Stimulated activated naive B cell treated with anti-CD40 and anti-IgM and Interleukin-4, amounts not matched to agents 10 μg/mL and 1 μg/mL and 100 μg/mL, for 72 hours (primary cell): ENCODE measurements around the gene FANCL.
"Not testable (repeated sequence)": the region's sequence is repeated elsewhere in the genome, so short reads cannot be mapped to it uniquely, and the experiment has no call there.

Experiments used
- ATAC-seq, 2 donors: fragments of 150-1000 bp; cut with Tn5 transposase; replicated peaks; 2 replicates each; pipeline ENCODE4 v1.10.0; 2021; ENCODE audit warnings: moderate library complexity in 1 of 2
- DNase-seq: peaks from one replicate; pipeline ENCODE4 v3.0.0; 2021
- H3K27ac Mint-ChIP-seq: one replicate; pipeline ENCODE4 v1.8.0; 2022; ENCODE audit warnings: mild to moderate bottlenecking, mixed read lengths
- H3K27me3 Mint-ChIP-seq, 2 donors: one replicate each; pipeline ENCODE4 v1.8.0; 2022; ENCODE audit warnings: mixed read lengths in 2 of 2
- H3K36me3 Mint-ChIP-seq, 2 donors: one replicate each; pipeline ENCODE4 v1.8.0; 2022; ENCODE audit warnings: mixed read lengths in 2 of 2, mild to moderate bottlenecking in 1 of 2
- H3K4me1 Mint-ChIP-seq, 2 donors: one replicate each; pipeline ENCODE4 v1.8.0; 2022; ENCODE audit warnings: mixed read lengths in 2 of 2, mild to moderate bottlenecking in 1 of 2
- H3K4me3 Mint-ChIP-seq, 2 donors: one replicate each; pipeline ENCODE4 v1.8.0; 2022; ENCODE audit warnings: mild to moderate bottlenecking in 2 of 2, mixed read lengths in 2 of 2, moderate library complexity in 1 of 2
- H3K9me3 Mint-ChIP-seq, 2 donors: one replicate each; pipeline ENCODE4 v1.8.0; 2022; ENCODE audit warnings: mixed read lengths in 2 of 2, mild to moderate bottlenecking in 1 of 2

FANCL gene

DNA sequence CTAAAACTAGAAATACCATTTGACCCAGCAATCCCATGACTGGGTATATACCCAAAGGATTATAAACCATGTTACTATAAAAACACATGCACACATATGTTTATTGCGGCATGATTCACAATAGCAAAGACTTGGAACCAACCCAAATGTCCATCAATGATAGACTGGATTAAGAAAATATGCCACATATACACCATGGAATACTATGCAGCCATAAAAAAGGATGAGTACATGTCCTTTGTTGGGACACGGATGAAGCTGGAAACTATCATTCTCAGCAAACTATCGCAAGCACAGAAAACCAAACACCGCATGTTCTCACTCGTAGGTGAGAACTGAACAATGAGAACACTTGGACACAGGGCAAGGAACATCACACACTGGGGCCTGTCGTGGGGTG, 54.1 kb downstream of the FANCL start:
- not testable (repeated sequence) for H3K4me3 Mint-ChIP-seq, ATAC-seq, H3K27ac Mint-ChIP-seq, H3K27me3 Mint-ChIP-seq, DNase-seq, H3K9me3 Mint-ChIP-seq, H3K4me1 Mint-ChIP-seq
- peaks cover 7 to 12% of the 10 kb centered on the region in 2 donors for H3K36me3 Mint-ChIP-seq

GRCh38 chr2:58186501-58186900, 54.6 kb downstream of the FANCL start:
- H3K36me3 Mint-ChIP-seq = peaks cover 7 to 12% of the 10 kb centered on the region in 2 donors
- H3K27me3 Mint-ChIP-seq = no peaks in the 10 kb centered on the region
- DNase-seq (no peak), ATAC-seq (no peak)
- H3K4me3 Mint-ChIP-seq = no peak overlapping the region
- no peak overlapping the region for H3K27ac Mint-ChIP-seq
- no peaks in the 10 kb centered on the region for H3K9me3 Mint-ChIP-seq
- no peaks in the 10 kb centered on the region for H3K4me1 Mint-ChIP-seq

DNA sequence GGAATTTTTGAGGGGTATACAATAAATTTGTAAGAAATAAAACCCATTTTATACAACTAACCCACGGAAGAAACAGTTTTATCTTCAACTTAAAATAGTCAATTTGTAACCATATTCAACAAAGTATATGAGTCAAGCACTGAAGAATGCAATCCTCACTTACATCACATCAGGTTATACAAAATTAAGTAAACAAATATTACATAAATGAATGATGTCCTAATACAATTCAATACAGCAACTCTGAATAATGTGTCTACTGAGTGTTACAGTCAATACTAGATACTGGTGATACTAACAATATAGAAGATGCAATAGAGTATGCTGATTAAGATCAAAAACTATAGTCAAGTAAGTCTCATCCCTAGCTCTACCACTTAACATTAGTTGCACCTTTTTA, 58.6 kb downstream of the FANCL start:
- no peak overlapping the region for H3K27ac Mint-ChIP-seq

DNA sequence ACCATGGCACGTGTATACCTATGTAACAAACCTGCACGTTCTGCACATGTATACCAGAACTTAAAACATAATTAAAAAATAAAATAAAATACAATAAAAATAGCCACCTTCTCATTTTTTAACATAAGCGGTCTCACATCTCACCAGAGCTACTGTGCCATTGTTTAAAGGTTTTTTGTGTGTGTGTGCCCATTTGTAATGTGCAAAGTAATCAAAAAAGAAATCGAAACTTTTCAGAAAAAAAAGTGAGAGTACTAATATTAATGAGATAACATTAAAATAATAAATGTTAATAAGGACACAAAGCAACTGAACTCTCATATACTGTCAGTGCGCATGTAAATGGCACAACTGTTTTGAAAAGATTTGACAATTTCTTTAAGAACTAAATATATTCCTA, 60.5 kb downstream of the FANCL start:
- DNase-seq (no peak), ATAC-seq (no peak)
- no peaks in the 10 kb centered on the region for H3K4me1 Mint-ChIP-seq
- H3K4me3 Mint-ChIP-seq = no peak overlapping the region
- H3K9me3 Mint-ChIP-seq = peaks cover 3 to 5% of the 10 kb centered on the region in 2 donors
- H3K27ac Mint-ChIP-seq = no peak overlapping the region
- peaks cover 22 to 35% of the 10 kb centered on the region in 2 donors for H3K36me3 Mint-ChIP-seq
- H3K27me3 Mint-ChIP-seq = no peaks in the 10 kb centered on the region

More for the DNA sequence above, 58.6 kb downstream of the FANCL start:
- H3K9me3 Mint-ChIP-seq = peaks cover 3 to 5% of the 10 kb centered on the region in 2 donors
- no peaks in the 10 kb centered on the region for H3K4me1 Mint-ChIP-seq
- DNase-seq (no peak), ATAC-seq (no peak)
- peaks cover 22 to 36% of the 10 kb centered on the region in 2 donors for H3K36me3 Mint-ChIP-seq
- H3K27me3 Mint-ChIP-seq = no peaks in the 10 kb centered on the region
- no peak overlapping the region for H3K4me3 Mint-ChIP-seq

- not testable (repeated sequence) for H3K27me3 Mint-ChIP-seq, DNase-seq, ATAC-seq, H3K4me3 Mint-ChIP-seq, H3K9me3 Mint-ChIP-seq, H3K27ac Mint-ChIP-seq, H3K4me1 Mint-ChIP-seq
- peaks cover 24 to 39% of the 10 kb centered on the region in 2 donors for H3K36me3 Mint-ChIP-seq
These were observed 61.0 kb downstream of the FANCL start for GRCh38 chr2:58180175-58180574.

DNA sequence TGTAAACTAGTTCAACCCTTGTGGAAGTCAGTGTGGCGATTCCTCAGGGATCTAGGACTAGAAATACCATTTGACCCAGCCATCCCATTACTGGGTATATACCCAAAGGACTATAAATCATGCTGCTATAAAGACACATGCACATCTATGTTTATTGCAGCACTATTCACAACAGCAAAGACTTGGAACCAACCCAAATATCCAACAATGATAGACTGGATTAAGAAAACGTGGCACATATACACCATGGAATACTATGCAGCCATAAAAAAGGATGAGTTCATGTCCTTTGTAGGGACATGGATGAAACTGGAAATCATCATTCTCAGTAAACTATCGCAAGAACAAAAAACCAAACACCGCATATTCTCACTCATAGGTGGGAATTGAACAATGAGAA, 63.9 kb downstream of the FANCL start:
- not testable (repeated sequence) for H3K27ac Mint-ChIP-seq, ATAC-seq, H3K27me3 Mint-ChIP-seq, H3K4me1 Mint-ChIP-seq, DNase-seq, H3K4me3 Mint-ChIP-seq
- Mint-ChIP-seq H3K36me3 (peaks cover 47 to 62% of the 10 kb centered on the region in 2 donors), H3K9me3 (peaks cover 15 to 16% of the 10 kb centered on the region in 2 donors)

GRCh38 chr2:58171831-58172230, 69.3 kb downstream of the FANCL start:
- not testable (repeated sequence) for DNase-seq, H3K27me3 Mint-ChIP-seq, H3K4me1 Mint-ChIP-seq, H3K27ac Mint-ChIP-seq, ATAC-seq, H3K4me3 Mint-ChIP-seq
- Mint-ChIP-seq H3K9me3 (peaks cover 20 to 27% of the 10 kb centered on the region in 2 donors), H3K36me3 (peaks cover 56 to 63% of the 10 kb centered on the region in 2 donors)

DNA sequence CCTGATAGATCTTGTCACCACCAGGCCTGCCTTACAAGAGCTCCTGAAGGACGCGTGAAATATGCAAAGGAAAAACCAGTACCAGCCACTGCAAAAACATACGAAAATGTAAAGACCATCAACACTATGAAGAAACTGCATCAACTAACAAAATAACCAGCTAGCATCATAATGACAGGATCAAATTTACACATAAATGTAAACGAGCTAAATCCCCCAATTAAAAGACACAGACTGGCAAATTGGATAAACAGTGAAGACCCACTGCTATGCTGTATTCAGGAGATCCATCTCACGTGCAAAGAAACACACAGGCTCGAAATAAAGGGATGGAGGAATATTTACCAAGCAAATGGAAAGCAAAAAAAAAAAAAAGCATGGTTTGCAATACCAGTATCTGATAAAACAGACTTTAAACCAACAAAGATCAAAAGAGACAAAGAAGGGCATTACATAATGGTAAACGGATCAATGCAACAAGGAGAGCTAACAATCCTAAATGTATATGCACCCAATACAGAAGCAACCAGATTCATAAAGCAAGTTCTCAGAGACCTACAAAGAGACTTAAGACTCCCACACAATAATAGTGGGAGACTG, 70.7 kb downstream of the FANCL start:
- H3K27me3 Mint-ChIP-seq, DNase-seq, H3K4me1 Mint-ChIP-seq, H3K27ac Mint-ChIP-seq, ATAC-seq, H3K4me3 Mint-ChIP-seq: not testable (repeated sequence)
- H3K9me3 Mint-ChIP-seq = peaks cover 20 to 27% of the 10 kb centered on the region in 2 donors
- H3K36me3 Mint-ChIP-seq = peaks cover 52 to 59% of the 10 kb centered on the region in 2 donors

- Mint-ChIP-seq H3K9me3 (peaks cover 20 to 27% of the 10 kb centered on the region in 2 donors), H3K36me3 (peaks cover 52 to 57% of the 10 kb centered on the region in 2 donors)
- not testable (repeated sequence) for ATAC-seq, DNase-seq, H3K4me3 Mint-ChIP-seq, H3K27ac Mint-ChIP-seq, H3K4me1 Mint-ChIP-seq, H3K27me3 Mint-ChIP-seq
These were observed 71.3 kb downstream of the FANCL start for GRCh38 chr2:58169845-58170244.

DNA sequence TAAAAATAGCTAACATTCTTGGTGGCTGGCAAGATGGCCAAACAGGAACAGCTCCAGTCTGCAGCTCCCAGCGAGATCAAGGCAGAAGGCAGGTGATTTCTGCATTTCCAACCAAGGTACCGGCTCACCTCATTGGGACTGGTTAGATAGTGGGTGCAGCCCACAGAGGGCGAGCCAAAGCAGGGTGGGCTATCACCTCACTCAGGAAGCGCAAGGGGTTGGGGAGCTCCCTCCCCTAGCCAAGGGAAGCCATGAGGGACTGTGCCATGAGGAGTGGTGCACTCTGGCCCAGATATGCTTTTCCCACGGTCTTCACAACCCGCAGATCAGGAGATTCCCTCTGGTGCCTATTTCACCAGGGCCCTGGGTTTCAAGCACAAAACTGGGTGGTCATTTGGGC, 73.0 kb downstream of the FANCL start:
- not testable (repeated sequence) for H3K4me3 Mint-ChIP-seq, H3K27me3 Mint-ChIP-seq, H3K27ac Mint-ChIP-seq

GRCh38 chr2:58163913-58164312, 77.2 kb downstream of the FANCL start:
- H3K4me3 Mint-ChIP-seq = no peak overlapping the region
- no peaks in the 10 kb centered on the region for H3K27me3 Mint-ChIP-seq
- H3K9me3 Mint-ChIP-seq = no peaks in the 10 kb centered on the region
- ATAC-seq (no peak), DNase-seq (no peak)
- H3K27ac Mint-ChIP-seq = no peak overlapping the region
- H3K4me1 Mint-ChIP-seq = no peaks in the 10 kb centered on the region
- peaks cover 14 to 23% of the 10 kb centered on the region in 2 donors for H3K36me3 Mint-ChIP-seq

More for the DNA sequence above, 73.0 kb downstream of the FANCL start:
- H3K9me3 Mint-ChIP-seq = peaks cover 15 to 20% of the 10 kb centered on the region in 2 donors
- not testable (repeated sequence) for DNase-seq, H3K4me1 Mint-ChIP-seq, ATAC-seq
- peaks cover 39 to 44% of the 10 kb centered on the region in 2 donors for H3K36me3 Mint-ChIP-seq

DNA sequence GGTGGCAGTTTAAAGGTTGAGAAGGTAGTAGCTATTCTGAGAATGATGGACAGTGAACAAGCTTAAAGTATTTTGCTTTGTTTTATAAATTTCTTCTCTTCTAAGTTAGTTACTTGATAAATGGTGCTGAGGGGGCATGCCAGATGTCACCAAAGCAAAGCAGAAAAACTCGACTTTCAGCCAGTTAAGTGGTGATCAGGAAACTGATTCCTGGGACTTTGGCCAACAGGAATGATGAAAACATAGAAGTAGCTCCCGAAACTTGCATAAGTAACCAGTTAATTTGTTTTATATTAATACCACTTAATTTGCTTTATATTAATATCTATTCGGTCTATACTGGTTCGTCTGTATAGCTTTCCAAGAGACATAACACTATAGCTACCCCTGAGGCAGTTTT, 82.6 kb downstream of the FANCL start:
- Mint-ChIP-seq H3K27ac (no peak overlapping the region), H3K36me3 (peaks cover 32 to 51% of the 10 kb centered on the region in 2 donors), H3K27me3 (no peaks in the 10 kb centered on the region), H3K9me3 (peaks cover 0 to 2% of the 10 kb centered on the region in 2 donors), H3K4me1 (no peaks in the 10 kb centered on the region), H3K4me3 (no peak overlapping the region)
- ATAC-seq (no peak), DNase-seq (no peak)

DNA sequence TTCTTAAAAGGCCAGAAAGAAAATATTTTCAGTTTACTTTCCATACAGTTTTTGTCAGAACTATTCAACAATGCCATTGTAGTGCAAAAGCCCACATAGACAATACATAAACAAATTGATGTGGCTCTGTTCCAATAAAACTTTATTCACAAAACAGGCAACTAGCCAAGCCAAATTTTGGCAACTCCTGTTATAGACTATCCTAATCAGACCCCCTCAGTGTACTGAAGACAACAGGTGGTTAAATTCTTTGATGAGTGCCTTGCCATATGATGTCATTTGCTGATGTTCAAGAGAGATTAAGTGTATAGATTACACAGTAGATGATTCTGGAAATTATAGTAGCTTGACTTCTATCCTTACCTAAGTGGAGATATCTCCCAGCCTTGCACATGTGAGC, 83.4 kb downstream of the FANCL start:
- ATAC-seq = no peak
- Mint-ChIP-seq H3K27ac (no peak overlapping the region), H3K36me3 (peaks cover 38 to 58% of the 10 kb centered on the region in 2 donors)

GRCh38 chr2:58156780-58157179, 84.3 kb downstream of the FANCL start:
- DNase-seq = no peak
- H3K4me1 Mint-ChIP-seq = no peaks in the 10 kb centered on the region
- H3K4me3 Mint-ChIP-seq = no peak overlapping the region
- H3K36me3 Mint-ChIP-seq = peaks cover 40 to 65% of the 10 kb centered on the region in 2 donors
- H3K27me3 Mint-ChIP-seq = no peaks in the 10 kb centered on the region
- H3K27ac Mint-ChIP-seq = no peak overlapping the region
- ATAC-seq = no peak
- peaks cover 0 to 2% of the 10 kb centered on the region in 2 donors for H3K9me3 Mint-ChIP-seq

More for the DNA sequence above, 83.4 kb downstream of the FANCL start:
- no peaks in the 10 kb centered on the region for H3K4me1 Mint-ChIP-seq
- H3K9me3 Mint-ChIP-seq = peaks cover 0 to 2% of the 10 kb centered on the region in 2 donors
- H3K27me3 Mint-ChIP-seq = no peaks in the 10 kb centered on the region
- no peak for DNase-seq
- no peak overlapping the region for H3K4me3 Mint-ChIP-seq

- DNase-seq (no peak), ATAC-seq (no peak)
- H3K36me3 Mint-ChIP-seq = peaks cover 34 to 66% of the 10 kb centered on the region in 2 donors
- peaks cover 0 to 2% of the 10 kb centered on the region in 2 donors for H3K9me3 Mint-ChIP-seq
- H3K27me3 Mint-ChIP-seq = no peaks in the 10 kb centered on the region
- H3K4me1 Mint-ChIP-seq = no peaks in the 10 kb centered on the region
- no peak overlapping the region for H3K4me3 Mint-ChIP-seq
- no peak overlapping the region for H3K27ac Mint-ChIP-seq
These were observed 85.9 kb downstream of the FANCL start for GRCh38 chr2:58155160-58155778.
